ENCODE results near the gene ABI3BP. TPM values are rescaled to one million over a fixed set of nuclear protein-coding genes. Genes with fewer than 3 reads are reported as not detected.
"Not testable (repeated sequence)": the region's sequence is repeated elsewhere in the genome, so short reads cannot be mapped to it uniquely, and the experiment has no call there.

ABI3BP gene
- total RNA-seq (2014; rRNA removed; shearing (Covaris generic)): 0.61 and 0.63 TPM in 2 replicates

GRCh38 chr3:100993309-100993708, at the start of gene ABI3BP:
ABI3BP (minus strand) TSS chr3:100993421; CDS start chr3:100993384, 37 bp downstream.
- Histone ChIP-seq H3K4me3 (peak within 1 kb of the TSS; percentile 42), H3K9me3 (replicated peaks) (no peaks in the 10 kb centered on the region), H3K36me3 (no peaks in the 10 kb centered on the region), H3K4me1 (peaks cover 8% of the 10 kb centered on the region), H3K27ac (no peak within 1 kb of the TSS), H3K27me3 (no peaks in the 10 kb centered on the region)
- DNase-seq: peak; percentile 82 to 88

- peaks cover 45% of the 10 kb centered on the region for H3K4me1 ChIP-seq
- peak; percentile 45 to 85 for DNase-seq
- H3K27me3 ChIP-seq: no peaks in the 10 kb centered on the region
- H3K27ac ChIP-seq: no peak overlapping the region
- H3K9me3 ChIP-seq (replicated peaks): peaks cover 5% of the 10 kb centered on the region; the same call in 1 of the 2 replicates
- H3K36me3 ChIP-seq: no peaks in the 10 kb centered on the region
- no peak overlapping the region for H3K4me3 ChIP-seq
These were observed 46.1 kb upstream of the ABI3BP start for GRCh38 chr3:101039285-101039684.

GRCh38 chr3:101038880-101039279, 45.7 kb upstream of the ABI3BP start:
- Histone ChIP-seq H3K4me3 (no peak overlapping the region), H3K27me3 (no peaks in the 10 kb centered on the region), H3K4me1 (peaks cover 43% of the 10 kb centered on the region), H3K9me3 (replicated peaks) (peaks cover 2% of the 10 kb centered on the region; the same call in 1 of the 2 replicates), H3K36me3 (no peaks in the 10 kb centered on the region), H3K27ac (no peak overlapping the region)
- DNase-seq: no peak

DNA sequence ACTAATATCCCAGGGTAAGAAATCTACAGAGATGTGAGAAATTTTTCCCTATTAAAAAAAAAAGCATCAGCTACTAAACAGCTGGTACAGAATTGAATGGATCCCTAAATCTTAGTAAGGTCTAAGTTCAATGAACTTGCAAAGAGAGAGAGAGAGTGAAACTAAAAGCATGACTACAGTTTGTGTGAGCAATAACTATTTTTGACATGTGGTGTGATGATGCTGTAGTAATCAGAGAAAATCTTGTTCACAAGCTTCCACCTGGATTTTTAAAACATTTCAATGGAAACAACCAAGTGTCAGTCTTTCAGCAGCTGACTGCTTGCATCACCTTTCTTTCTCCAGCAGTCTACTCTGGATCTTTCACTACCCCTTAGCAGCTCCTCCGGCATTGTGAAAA, 45.2 kb upstream of the ABI3BP start:
- H3K36me3 ChIP-seq: no peaks in the 10 kb centered on the region
- H3K9me3 ChIP-seq (replicated peaks): peaks cover 2% of the 10 kb centered on the region; the same call in 1 of the 2 replicates
- H3K4me3 ChIP-seq: no peak overlapping the region
- H3K27me3 ChIP-seq: no peaks in the 10 kb centered on the region
- H3K27ac ChIP-seq: no peak overlapping the region
- no peak for DNase-seq
- peaks cover 38% of the 10 kb centered on the region for H3K4me1 ChIP-seq

DNA sequence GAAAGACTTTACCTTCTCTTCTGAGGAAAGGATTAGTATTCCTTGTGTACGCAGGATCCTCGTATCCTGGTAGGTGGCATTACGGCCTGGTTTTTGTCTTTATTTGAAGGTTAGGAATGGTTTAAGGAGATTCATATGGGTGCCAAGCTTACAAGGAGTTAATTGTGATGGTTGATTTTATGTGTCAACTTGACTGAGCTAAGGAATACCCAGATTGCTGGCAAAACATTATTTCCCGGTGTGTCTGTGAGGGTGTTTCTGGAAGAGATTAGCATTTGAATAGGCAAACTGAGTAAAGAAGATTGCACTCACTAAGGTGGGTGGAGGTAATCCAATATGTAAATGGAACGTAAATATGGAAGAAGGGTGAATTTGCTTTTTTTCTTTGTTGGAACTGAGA, 44.4 kb upstream of the ABI3BP start:
- peaks cover 30% of the 10 kb centered on the region for H3K4me1 ChIP-seq
- no peak overlapping the region for H3K27ac ChIP-seq
- peaks cover 5% of the 10 kb centered on the region; the same call in 1 of the 2 replicates for H3K9me3 ChIP-seq (replicated peaks)
- no peak overlapping the region for H3K4me3 ChIP-seq
- no peaks in the 10 kb centered on the region for H3K36me3 ChIP-seq
- DNase-seq: no peak
- H3K27me3 ChIP-seq: no peaks in the 10 kb centered on the region

DNA sequence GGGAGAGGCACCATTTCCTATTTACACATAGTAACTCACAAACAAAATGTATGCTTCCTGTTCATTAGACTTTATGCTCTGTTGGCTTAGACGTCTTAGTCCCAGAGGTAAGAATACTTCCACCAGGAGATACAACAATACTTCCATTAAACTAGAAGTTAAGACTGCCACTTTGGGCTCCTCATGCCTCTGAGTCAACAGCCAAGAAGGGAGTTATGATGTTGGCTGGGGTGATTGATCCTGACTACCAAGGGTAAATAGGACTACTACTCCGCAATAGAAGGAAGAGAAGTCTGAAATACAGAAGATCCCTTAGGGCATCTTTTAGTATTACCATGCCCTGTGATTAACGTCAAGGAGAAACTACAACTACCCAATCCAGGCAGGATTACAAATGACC, 43.5 kb upstream of the ABI3BP start:
- Histone ChIP-seq H3K27ac (peak overlapping the region; percentile 62), H3K36me3 (no peaks in the 10 kb centered on the region), H3K4me3 (no peak overlapping the region), H3K4me1 (peaks cover 29% of the 10 kb centered on the region), H3K27me3 (no peaks in the 10 kb centered on the region), H3K9me3 (replicated peaks) (peaks cover 5% of the 10 kb centered on the region; the same call in 1 of the 2 replicates)
- DNase-seq: no peak

DNA sequence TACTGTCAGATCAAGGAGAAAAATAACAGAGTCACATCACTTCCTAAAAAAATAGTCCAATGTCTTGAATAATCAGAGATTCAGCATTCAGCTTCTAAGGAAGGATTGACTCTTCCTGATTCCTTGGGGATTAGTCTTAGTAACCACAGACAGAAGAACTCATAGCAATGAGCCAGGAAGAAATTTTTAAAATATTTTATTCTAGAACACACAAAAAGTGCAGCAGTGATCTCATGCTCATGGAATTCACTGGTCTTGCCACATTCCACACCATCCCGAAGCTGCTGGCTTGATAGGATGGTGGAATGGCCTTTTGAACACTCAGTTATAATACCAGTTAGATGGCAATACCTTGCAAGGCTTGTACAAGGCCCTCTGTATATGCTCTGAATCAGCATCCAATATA, 43.0 kb upstream of the ABI3BP start:
- H3K27ac ChIP-seq: peak overlapping the region; percentile 62
- peaks cover 29% of the 10 kb centered on the region for H3K4me1 ChIP-seq
- peak; percentile 82 to 84 for DNase-seq

DNA sequence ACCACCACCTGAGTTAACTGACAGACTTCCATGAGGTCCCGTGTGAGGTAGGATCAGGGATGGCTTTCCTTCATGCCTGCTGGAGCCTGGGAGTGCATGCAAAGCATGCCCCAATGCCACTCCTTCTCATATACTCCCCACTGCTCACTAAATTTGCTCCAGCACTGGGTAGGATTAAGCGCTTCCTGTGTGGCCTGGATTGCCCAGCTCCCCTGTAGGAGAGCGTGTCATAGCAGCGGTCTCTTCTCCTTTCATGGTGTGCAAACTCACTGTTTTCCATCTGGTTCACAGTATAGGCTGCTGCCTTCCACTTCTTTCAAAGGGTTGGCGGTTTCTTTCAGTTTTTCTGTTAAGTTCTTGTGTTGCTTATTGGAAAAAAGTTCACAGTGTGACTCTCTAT, 34.1 kb upstream of the ABI3BP start:
- peak; percentile 73 to 83 for DNase-seq

More for the DNA sequence above, 43.0 kb upstream of the ABI3BP start:
- H3K9me3 ChIP-seq (replicated peaks): peaks cover 5% of the 10 kb centered on the region; the same call in 1 of the 2 replicates
- H3K36me3 ChIP-seq: no peaks in the 10 kb centered on the region
- H3K27me3 ChIP-seq: no peaks in the 10 kb centered on the region
- no peak overlapping the region for H3K4me3 ChIP-seq

DNA sequence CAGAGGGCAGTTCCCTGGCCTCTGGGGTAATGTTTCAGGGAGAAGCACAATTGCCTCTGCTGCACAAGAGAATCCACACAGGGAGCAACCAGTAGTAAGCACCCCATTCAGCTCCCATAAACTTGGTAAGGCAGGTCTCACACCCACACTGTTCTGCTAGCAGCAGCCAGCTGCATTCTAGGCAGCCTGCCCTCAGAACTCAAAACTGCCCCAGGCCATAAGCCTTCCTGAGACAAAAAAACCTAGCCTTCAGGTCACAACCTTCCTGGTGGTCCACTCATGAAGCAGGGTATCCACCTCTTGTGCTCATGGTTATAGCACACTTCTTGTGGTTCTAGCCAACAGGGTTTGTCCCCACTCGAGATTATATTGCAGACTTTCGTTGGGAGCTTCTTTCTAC, 33.7 kb upstream of the ABI3BP start:
- Histone ChIP-seq H3K9me3 (replicated peaks) (peaks cover 18% of the 10 kb centered on the region), H3K4me1 (peaks cover 17% of the 10 kb centered on the region), H3K36me3 (no peaks in the 10 kb centered on the region), H3K27ac (peak overlapping the region; percentile 22; the same call in 1 of the 2 replicates), H3K4me3 (no peak overlapping the region), H3K27me3 (no peaks in the 10 kb centered on the region)
- DNase-seq: peak; percentile 54 to 69

More for the DNA sequence above, 34.1 kb upstream of the ABI3BP start:
- H3K9me3 ChIP-seq (replicated peaks): peaks cover 18% of the 10 kb centered on the region
- no peak overlapping the region for H3K4me3 ChIP-seq
- no peaks in the 10 kb centered on the region for H3K36me3 ChIP-seq
- H3K4me1 ChIP-seq: peaks cover 17% of the 10 kb centered on the region
- H3K27ac ChIP-seq: peak overlapping the region; percentile 22; the same call in 1 of the 2 replicates
- no peaks in the 10 kb centered on the region for H3K27me3 ChIP-seq

DNA sequence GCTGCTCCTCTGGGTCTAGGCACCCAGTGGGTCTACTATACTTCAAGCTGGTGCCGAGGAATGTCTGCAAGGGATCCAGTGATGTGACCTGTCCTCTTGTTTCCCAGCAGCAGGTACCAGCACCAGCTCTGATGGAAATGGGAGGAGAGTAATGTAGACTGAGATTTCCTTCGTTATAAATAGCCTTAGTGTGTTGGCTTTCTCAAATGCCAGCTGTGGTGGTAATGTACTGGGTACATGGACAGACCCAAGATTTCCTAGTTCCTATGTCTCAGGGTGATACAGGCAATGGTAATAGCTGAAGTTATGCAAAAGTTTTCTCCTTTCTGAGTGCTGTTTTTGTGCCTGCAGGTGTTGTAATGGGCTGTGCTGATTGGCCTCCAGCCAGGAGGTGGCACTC, 33.0 kb upstream of the ABI3BP start:
- no peak overlapping the region for H3K4me3 ChIP-seq
- peaks cover 17% of the 10 kb centered on the region for H3K4me1 ChIP-seq
- H3K36me3 ChIP-seq: no peaks in the 10 kb centered on the region
- H3K9me3 ChIP-seq (replicated peaks): peaks cover 18% of the 10 kb centered on the region
- DNase-seq: no peak
- no peaks in the 10 kb centered on the region for H3K27me3 ChIP-seq
- H3K27ac ChIP-seq: no peak overlapping the region

- DNase-seq: no peak
- H3K9me3 ChIP-seq (replicated peaks): peaks cover 4% of the 10 kb centered on the region; the same call in 1 of the 2 replicates
- H3K27me3 ChIP-seq: no peaks in the 10 kb centered on the region
- H3K4me3 ChIP-seq: no peak overlapping the region
- H3K27ac ChIP-seq: no peak overlapping the region
- H3K36me3 ChIP-seq: no peaks in the 10 kb centered on the region
- no peaks in the 10 kb centered on the region for H3K4me1 ChIP-seq
These were observed 27.3 kb upstream of the ABI3BP start for GRCh38 chr3:101020351-101021015.

- H3K36me3 ChIP-seq: no peaks in the 10 kb centered on the region
- no peaks in the 10 kb centered on the region for H3K27me3 ChIP-seq
- no peak overlapping the region for H3K4me3 ChIP-seq
- DNase-seq: no peak
- H3K27ac ChIP-seq: no peak overlapping the region
- no peaks in the 10 kb centered on the region for H3K4me1 ChIP-seq
- H3K9me3 ChIP-seq (replicated peaks): peaks cover 4% of the 10 kb centered on the region; the same call in 1 of the 2 replicates
These were observed 23.8 kb upstream of the ABI3BP start for GRCh38 chr3:101017017-101017416.

DNA sequence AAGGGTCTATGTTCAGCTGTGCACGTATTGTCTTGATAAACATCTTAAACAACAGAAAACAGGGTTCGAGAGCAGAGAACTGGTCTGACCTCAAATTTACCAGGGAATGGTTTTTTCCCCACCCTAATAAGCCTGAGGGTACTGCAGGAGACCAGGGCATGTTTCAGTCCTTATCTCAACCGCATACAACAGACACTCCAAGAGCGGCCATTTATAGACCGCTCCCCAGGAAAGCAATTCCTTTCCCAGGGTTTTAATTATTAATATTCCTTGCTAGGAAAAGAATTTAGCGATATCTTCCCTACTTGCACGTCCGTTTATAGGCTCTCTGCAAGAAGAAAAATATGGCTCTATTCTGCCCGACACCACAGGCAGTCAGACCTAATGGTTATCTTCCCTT, 19.1 kb upstream of the ABI3BP start:
- not testable (repeated sequence) for H3K27ac ChIP-seq, H3K27me3 ChIP-seq, DNase-seq, H3K4me1 ChIP-seq, H3K4me3 ChIP-seq, H3K36me3 ChIP-seq
- peaks cover 19% of the 10 kb centered on the region for H3K9me3 ChIP-seq (replicated peaks)

GRCh38 chr3:101011136-101011535, 17.9 kb upstream of the ABI3BP start:
- Histone ChIP-seq H3K4me3 (no peak overlapping the region), H3K27ac (no peak overlapping the region), H3K36me3 (no peaks in the 10 kb centered on the region), H3K4me1 (no peaks in the 10 kb centered on the region), H3K9me3 (replicated peaks) (peaks cover 23% of the 10 kb centered on the region), H3K27me3 (no peaks in the 10 kb centered on the region)
- DNase-seq: no peak

DNA sequence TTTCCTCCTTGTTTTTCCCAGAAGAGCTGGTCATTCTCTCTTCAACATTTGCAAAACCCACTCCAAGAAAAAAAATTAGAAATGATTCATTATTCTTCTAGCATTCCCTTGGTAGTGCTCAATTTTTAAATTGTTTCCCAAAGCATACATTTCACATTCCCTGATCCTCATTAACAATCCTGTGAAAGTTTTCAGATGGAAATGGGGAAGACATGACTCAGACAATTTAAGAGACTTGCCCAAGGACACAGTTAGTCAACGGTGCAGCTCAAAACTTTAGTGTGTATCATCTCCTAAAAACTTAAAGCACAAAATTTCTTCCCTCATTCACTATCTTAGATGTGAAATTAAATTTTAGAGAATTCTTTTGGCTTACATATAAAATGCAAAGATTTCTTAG, 17.1 kb upstream of the ABI3BP start:
- no peaks in the 10 kb centered on the region for H3K4me1 ChIP-seq
- DNase-seq: no peak
- no peak overlapping the region for H3K27ac ChIP-seq
- no peaks in the 10 kb centered on the region for H3K36me3 ChIP-seq
- peaks cover 23% of the 10 kb centered on the region for H3K9me3 ChIP-seq (replicated peaks)
- no peak overlapping the region for H3K4me3 ChIP-seq
- no peaks in the 10 kb centered on the region for H3K27me3 ChIP-seq

- peaks cover 23% of the 10 kb centered on the region for H3K9me3 ChIP-seq (replicated peaks)
- H3K4me1 ChIP-seq: no peaks in the 10 kb centered on the region
- H3K36me3 ChIP-seq: no peaks in the 10 kb centered on the region
- no peak overlapping the region for H3K27ac ChIP-seq
- H3K27me3 ChIP-seq: no peaks in the 10 kb centered on the region
- no peak overlapping the region for H3K4me3 ChIP-seq
- DNase-seq: no peak
These were observed 16.2 kb upstream of the ABI3BP start for GRCh38 chr3:101009386-101009785.

All from SJCRH30 (cell line).